IPS DF 4.7 (cell line): Measurements from ENCODE around the gene SELENOM.

Experiments
- DNase-seq: peaks from one replicate; pipeline ENCODE4 v3.0.0-alpha.2; 2013; ENCODE audit warnings: low spot score; ENCODE audit errors: extremely low read depth

SELENOM gene

DNA sequence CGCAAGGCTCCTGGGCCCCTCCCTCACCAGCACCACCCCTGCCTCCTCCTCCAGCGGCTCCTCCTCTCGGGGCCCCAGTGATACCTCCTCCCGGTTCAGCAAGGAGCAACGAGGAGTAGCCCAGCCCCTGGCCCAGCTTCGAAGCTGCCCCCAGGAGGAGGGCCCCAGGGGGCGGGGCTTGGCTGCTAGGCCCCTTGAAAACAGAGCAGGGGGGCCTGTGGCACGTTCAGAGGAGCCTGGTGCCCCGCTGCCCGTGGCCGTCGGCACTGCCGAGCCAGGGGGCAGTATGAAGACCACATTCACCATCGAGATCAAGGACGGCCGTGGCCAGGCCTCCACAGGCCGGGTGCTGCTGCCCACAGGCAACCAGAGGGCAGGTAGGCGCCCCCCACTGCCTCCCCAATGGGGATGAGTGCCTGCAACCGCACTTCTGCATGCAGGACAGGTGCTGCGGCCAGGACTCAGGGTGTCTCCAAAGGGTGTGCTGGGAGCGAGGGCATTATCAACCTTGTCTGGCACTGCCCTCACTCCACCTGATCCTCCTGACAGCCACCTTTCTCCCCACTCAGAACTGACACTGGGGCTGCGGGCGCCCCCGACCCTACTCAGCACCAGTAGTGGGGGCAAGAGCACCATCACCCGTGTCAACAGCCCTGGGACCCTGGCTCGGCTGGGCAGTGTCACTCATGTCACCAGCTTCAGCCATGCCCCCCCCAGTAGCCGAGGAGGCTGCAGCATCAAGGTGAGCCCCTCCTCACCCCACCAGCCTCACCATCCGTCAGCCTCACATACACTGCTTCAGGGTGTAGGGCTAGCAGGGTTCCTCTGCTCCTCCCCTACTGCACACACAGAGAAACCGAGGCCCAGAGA, 16.0 kb downstream of the SELENOM start:
- DNase-seq: no peak

DNA sequence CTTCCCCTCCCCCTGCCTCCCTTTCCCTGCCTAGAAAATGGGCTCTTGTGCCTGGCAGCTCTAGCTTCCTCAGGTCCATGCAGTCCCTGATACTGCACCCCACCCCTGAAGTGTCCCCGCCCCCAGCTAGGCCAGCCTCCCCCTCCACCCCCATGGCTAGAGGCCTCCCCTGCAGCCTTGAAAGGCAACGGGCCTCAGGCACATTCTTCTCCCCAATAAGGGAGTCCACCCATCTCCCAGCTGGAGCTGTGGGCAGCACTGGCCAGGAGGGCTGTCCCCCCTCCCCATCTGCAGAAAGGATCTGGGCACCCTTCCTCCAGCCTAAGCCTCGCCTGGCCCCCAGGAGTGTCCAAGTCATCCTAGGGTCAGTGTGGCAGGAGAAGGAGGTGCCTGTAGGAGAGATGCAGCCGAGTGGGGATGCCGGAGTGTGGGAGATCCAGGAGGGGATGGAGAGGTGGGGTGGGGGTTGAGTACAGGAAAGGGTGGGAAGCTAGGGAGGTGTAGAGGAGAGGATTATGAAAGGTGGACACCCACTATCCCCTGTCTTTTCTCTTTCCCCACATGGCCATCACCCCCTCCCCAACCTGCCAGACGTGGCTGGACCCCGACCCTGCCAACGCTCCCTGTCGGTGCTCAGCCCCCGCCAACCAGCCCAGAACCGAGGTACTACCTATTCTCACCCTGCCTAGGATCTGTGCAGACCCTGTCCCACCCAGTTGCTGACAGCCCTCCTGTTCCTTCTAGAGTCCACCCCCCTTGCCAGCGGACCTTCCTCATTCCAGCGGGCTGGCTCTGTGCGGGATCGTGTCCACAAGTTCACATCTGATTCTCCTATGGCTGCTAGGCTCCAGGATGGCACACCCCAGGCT, 16.9 kb downstream of the SELENOM start:
- no peak for DNase-seq

DNA sequence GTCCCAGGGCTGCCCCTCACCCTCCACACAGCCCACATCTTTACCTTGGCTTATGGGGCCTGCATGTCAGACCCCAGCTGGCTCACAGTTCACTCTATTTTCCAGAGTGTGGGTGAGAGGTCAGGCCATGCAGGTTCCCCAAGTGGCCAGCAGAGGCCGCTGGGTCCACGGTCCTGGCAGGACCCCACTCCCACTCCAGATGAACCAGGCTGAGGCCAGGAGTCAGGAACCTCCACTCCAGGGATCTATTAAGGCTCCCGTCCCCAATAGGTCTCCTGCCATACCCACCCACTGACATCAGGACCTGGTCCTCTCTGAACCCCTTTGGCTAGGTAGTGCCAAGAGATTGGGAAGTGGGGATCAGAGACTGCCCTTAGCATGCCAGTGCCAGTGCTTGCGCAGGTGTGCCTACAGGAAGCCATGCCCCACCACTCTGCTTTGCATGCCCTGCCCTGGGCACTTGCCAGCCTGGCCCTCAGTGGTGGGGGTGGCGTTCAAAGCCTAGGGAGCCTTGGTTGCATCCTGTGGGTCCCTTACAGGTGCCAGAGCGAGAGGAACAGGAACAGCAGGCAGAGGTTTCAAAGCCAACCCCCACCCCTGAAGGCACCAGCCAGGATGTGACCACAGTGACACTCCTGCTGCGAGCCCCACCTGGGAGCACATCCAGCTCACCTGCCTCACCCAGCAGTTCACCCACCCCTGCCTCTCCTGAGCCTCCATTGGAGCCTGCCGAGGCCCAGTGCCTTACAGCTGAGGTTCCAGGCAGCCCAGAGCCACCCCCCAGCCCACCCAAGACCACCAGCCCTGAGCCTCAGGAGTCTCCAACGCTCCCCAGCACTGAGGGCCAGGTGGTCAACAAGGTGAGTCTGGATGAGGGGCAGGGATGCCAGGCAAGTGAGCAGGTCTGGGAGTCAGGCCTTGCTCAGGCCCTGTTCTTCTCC, 17.9 kb downstream of the SELENOM start:
- DNase-seq: no peak

DNA sequence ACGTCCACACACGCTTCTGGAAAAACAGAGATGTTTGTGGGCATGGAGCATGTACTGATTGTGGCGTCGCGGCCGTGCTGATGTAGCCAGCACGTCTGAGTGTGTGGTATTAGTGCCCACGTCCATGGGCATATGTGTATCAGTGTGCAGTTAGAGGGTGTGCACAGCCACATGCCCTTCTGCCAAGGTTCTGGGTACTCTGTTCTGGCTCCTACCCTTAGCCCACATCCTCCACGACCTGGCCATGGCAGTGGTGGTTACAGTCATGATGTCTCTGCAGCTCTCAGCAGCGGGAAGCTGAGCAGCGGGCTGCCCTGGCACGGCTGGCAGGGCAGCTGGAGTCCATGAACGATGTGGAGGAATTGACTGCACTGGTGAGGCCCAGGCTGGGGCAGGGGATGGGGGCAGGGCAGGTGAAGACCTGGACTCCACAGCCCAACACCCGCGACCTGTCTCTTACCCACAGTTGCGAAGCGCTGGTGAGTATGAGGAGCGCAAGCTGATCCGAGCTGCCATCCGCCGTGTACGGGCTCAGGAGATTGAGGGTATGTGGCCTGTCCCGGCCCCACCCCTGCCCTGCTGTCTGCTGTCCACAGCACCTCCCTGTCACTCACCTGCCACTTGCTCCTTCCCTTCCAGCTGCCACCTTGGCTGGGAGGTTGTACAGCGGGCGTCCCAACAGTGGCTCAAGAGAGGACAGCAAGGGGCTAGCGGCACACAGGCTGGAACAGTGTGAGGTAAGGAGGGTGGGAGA, 19.0 kb downstream of the SELENOM start:
- DNase-seq: no peak

DNA sequence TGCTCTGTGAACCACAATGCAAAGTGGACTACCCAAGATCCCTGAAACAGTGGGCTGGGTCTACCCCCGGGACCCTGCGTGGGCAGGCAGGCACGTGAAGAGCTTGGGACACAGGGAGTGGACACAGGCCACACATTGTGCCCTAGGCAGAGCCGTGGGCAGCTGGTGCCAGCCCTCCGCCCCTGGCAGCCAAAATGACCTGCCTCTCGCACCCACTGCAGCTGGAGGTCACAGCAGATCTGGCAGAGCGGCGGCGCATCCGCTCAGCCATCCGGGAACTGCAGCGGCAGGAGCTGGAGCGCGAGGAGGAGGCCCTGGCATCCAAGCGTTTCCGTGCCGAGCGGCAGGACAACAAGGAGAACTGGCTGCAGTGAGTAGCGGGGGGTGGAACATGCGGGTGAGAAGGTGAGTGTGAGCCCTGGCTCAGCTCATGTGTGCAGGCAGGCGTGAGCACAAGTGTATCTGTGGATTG, 19.6 kb downstream of the SELENOM start:
- DNase-seq: no peak

DNA sequence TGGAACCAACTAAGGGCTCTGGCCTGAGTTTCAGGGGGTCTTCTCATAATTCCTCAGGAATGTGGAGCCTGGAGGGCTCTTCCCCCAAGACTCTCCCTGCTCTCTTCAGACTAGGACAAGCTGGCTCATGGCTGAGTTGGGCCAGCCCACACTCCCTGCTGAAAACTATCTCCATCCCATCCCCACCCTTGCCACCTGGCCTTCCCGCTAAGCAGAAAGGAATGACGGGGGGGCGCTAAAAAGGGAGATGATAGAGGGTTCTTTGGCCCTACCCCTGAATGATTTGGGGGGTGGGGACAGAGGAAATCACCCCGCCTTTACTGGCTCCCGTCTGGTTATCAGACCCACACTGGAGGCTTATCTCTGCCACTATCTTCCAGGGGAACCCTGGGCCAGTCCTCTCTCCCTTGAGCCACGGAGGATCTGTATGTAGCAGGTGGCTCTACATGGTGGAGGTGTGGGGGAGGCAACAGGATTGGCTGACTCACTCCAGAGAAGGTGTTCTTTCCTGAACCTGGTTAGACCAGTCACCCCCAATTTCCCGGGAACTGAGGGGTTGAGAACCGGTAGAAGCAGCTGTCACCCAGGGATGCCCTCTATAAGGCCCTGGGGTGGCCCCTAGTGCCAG, 20.6 kb downstream of the SELENOM start:
- DNase-seq: no peak

DNA sequence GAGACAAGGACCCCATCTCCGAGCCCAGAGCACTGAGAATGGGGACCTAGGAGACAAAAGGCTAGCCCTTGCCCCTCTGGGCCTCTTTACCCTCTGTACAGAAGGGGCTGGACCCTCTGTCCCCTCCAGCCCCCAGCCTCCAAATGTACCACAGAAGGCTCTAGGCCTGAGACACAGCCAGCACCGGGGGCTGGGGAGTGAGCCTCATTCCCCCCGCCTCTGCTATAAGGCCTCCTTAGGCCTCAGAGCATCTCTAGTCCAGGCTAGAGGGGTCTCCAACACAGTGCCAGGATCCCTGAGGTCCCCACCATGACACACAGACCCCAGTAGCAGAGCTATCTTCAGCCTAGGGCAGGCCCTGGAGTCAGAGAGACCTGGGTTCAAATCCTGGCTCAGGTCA, 21.4 kb downstream of the SELENOM start:
- DNase-seq: no peak

DNA sequence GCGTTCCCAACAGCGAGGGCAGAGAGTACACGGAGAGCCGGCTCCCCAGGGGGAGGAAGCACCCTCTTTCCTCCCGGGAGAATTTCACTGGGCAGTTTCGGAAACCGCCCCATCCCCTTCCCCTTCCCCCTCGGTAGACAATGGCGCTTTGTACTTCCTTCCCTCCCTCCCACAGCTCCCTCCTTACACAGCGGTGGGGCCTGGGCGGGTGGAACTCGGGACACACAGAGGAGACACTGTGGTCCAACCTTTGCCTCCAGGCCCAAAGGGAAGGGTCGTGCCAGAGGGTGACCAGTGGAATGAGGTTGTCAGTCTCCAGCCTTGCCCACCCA, 21.9 kb downstream of the SELENOM start:
- no peak for DNase-seq

DNA sequence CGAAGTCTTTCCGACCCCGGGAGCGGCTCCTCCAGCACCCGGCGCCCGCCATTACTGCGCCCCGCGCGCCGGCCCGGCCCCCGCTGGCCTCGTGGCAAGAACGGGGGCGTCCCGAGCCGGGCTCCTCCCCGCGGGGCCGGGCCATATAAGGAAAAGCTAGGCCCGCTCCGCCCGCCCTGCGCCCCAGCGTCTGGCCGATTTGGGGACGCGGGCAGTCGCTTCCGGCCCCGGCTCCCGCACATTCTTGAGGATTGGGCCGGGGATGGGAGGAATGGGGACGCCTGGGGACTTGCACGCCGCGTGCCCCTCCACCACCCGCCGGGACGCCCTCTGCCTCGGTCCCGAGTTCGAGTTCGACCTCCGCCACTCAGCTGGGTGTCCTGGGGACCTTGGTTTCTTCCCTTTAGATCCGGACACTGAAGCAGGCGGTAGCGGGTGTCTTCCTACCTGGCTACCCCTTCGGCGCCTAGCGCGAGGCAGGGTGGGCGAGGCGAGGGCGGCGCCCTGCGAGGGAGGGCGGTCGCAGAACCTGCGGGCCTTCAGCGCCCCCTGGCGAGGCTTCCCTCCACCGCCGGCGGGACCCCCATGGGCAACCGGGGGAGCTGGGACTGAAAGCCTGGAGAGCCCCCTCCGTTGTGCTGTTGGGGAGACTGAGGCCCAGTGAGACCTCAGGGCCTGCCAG, 22.4 kb downstream of the SELENOM start:
- no peak for DNase-seq

DNA sequence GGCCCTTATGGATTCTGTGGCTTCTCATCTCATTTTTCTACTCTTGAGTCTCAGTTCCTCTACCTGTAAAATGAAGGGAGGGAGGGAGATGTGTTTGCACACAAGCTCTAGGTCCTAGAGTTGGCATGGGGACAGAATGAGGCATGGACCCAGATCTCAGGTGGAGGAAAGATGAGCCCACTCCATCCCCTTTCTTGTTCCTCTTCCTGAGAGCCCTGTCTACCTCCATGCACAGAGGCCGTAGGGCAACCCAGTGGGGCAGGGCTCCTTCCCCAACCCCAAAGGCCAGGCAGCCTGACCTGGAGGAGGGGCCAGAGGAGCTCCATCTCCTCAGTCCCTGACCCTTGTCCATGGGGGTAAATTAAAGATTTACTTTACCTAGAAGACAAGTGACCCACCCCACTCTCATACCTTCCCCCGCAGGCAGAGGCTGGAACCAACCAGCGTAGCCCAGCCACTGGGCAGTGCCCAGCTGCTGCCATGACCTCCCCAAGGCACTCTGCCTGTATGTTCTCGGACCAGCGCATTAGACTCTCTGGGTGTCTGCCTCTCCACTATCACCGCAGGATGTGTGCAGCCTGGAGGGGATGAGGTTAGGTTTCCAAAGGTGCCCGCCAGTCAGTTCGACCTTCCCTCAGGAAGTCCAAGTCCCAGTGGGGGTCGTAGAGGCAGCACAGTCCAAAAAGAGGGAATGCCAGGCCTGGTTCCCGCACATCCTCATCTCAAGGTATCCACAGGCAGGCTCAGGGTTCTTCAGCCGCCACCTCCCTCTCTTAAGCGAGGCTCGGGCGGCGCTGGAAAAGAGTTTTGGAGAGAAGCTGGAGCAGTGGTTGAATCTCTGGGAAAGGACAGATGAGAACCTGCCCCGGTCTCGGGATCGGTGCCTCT, 23.2 kb downstream of the SELENOM start:
- DNase-seq: no peak

DNA sequence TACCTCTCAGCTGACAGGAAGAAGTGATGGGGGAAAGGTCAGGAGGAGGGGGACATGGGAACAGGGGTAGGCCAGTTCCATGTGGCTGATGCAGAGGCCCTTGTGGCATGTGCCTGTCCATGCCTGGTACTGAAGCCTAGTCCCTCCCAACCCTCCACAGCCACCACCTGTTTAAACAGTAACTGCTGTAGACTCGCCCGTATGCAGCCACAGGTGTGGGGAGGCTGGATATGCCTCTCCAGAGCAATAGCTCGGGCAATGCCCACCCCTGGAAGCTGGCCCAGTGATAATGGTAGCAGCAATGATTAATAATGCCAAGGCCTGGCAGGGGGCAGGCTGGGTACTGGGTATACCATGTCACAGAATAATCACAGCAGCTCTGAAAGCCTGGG, 24.0 kb downstream of the SELENOM start:
- DNase-seq: no peak

DNA sequence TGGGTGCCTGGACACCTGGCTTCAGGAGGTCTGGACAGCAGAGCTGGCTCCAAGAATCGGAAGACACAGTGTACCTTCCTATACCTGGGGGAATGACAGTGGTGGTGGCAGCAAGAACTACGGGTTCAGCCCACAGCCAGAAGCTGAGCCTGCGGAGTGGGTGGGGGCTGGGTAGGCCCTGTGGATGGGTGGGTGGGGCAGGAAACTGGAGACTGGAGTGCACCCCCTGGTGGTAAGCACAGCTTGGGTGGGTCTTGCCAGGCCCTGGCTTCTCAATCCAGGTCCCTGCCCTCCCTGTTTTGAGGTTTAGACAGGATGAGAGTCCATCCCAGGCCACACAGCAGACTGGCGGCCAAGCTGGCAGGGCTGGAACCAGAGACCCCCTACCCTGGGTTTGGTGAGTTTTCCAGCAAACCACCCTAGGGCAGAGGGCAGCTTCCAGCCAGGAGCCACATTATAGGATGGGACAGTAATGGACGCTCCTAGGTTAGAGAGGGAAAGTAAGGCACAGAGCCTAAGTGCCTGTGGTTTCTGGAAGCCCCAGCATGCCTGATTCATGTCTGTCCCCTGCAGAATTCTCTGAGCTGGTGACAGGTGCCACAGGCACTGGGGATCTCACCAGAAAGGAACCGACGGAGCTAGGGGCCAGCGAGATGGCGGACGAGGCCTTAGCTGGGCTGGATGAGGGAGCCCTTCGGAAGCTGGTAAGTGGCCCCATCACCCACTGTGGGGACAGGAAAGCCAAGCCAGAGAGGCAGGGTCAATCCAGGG, 24.6 kb downstream of the SELENOM start:
- no peak for DNase-seq

DNA sequence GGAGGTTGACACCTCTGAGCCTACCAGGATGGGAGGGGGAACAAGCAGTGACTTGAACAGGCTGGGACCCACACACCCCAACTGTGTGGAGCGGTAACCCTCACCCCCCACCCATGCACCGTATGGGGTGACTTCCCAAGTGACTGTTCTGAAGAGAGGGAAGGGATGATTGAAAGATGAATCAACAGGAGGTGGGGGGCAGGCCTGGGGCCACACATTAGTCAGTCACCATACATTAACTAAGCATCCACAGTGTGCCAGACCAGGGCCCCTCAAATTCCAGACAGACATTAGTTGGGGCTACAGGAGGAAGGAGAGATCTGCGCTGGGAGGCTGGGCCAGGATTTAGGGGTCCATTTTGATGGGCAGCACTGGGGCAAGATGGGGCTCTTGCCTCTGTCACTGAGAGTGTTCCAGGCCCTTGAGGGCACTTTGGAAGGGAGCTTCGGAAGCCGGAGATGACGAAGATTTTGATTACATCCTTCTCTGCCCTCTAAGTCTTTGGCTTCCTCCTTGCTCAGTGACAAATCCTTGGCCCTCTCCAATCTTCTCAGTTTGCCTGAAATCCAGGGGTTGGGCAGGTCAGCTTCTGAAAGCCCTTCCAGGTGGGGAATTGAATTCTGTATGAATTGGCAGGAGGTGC, 25.3 kb downstream of the SELENOM start:
- no peak for DNase-seq

DNA sequence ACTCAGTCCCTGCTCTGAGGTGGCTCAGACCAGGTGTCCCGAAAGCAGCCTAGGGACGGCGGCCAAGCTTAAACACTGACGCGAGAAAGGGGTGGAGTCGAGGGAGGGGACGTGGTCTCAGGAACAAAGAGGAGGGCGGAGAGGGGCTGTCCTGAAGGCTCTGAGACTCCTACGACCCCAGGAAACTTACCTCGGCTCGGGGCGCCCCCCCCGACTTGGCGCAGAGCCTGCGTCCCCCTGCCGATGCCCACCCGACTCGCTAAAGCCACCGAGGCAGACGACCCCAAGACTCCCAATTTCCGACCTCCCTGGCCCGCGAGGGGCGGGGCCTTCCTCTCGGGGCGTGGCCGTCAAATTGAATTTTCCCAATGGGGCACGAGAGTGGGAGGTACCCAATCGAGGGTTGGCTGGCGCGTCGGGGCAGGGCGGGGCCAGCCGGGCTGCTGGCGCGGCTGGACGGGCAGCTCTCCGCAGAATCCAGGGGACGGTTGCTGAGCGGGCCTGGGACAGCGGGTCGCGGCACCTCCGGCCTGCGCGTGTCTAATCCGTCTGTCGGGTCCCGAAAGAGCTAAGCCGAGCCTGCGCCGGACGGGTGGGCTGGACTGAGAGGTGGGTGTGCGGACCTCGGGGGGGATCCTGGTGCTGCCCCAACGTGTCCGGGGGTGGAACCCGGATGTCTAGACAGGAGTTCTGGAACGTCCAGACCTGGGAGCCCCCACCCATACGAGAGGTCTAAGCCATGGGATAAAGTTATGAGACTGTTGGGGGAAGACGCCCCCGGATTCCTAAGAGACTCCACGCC, 26.3 kb downstream of the SELENOM start, which contains the start of gene SMTN:
Gene SMTN, plus strand, starts transcription at position 471 of the 802 bp plus-strand sequence. CDS start 1,941 bp downstream, outside the sequence.
- DNase-seq: no peak

DNA sequence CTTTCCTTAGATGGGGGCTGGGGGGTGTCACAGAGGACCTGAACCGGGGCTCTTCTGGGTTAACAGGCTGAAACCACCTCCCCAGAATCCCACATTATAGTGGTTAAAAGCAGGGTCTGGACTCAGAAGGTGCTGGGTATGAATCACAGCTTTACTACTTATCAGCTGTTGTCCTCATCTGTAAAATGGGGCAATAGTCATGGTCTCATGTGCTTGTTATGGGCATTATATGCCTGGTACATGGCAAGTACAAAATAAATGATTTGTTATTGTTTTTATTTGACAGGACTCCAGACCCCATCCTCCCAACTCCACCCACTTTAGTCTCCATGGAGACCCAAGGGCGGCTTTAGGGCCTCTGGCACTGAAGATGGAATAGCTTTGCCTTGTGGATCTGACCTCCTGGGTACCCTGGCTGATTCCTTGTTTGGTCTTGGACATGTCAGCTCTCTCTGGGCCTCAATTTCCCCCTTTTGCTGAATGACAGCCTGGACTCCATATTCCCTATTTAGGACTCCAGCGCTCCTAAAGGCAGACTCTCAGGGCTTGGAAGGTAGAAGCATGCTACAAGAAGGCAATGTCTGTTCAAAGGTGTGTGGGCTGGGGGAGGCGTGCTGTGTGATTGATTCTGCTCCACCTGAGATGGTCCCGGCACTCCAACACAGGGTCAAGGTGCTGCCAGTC, 27.1 kb downstream of the SELENOM start:
- DNase-seq: no peak
